ENCODE measurements around the gene CCT7. TPM values are rescaled to one million over a fixed set of nuclear protein-coding genes. Genes with fewer than 3 reads are reported as not detected.

CCT7 gene
- total and polyA plus RNA-seq, 2 experiments from 2014 or later = 287 to 642 TPM

DNA sequence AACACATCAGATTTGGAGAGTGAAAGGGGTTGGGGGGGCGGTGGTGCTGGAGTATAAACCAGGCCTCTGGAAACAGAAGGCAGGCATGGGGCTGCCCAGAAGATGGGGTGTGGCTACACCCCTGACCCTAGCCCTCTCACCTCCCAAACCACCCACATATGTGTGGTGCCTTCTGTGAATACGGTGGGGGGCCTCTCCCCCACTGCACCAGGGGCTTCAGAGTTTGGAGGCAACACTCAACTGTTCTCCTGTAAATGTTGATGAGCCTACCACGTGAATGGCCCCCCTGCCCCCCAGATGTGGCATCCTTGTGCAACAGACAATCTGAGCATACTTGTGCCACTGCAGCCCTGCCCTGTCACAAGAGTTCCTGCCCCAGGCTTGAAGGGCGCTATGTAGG lies 30.7 kb downstream of the CCT7 start (continued):
- TF ChIP-seq, protein P1, sequence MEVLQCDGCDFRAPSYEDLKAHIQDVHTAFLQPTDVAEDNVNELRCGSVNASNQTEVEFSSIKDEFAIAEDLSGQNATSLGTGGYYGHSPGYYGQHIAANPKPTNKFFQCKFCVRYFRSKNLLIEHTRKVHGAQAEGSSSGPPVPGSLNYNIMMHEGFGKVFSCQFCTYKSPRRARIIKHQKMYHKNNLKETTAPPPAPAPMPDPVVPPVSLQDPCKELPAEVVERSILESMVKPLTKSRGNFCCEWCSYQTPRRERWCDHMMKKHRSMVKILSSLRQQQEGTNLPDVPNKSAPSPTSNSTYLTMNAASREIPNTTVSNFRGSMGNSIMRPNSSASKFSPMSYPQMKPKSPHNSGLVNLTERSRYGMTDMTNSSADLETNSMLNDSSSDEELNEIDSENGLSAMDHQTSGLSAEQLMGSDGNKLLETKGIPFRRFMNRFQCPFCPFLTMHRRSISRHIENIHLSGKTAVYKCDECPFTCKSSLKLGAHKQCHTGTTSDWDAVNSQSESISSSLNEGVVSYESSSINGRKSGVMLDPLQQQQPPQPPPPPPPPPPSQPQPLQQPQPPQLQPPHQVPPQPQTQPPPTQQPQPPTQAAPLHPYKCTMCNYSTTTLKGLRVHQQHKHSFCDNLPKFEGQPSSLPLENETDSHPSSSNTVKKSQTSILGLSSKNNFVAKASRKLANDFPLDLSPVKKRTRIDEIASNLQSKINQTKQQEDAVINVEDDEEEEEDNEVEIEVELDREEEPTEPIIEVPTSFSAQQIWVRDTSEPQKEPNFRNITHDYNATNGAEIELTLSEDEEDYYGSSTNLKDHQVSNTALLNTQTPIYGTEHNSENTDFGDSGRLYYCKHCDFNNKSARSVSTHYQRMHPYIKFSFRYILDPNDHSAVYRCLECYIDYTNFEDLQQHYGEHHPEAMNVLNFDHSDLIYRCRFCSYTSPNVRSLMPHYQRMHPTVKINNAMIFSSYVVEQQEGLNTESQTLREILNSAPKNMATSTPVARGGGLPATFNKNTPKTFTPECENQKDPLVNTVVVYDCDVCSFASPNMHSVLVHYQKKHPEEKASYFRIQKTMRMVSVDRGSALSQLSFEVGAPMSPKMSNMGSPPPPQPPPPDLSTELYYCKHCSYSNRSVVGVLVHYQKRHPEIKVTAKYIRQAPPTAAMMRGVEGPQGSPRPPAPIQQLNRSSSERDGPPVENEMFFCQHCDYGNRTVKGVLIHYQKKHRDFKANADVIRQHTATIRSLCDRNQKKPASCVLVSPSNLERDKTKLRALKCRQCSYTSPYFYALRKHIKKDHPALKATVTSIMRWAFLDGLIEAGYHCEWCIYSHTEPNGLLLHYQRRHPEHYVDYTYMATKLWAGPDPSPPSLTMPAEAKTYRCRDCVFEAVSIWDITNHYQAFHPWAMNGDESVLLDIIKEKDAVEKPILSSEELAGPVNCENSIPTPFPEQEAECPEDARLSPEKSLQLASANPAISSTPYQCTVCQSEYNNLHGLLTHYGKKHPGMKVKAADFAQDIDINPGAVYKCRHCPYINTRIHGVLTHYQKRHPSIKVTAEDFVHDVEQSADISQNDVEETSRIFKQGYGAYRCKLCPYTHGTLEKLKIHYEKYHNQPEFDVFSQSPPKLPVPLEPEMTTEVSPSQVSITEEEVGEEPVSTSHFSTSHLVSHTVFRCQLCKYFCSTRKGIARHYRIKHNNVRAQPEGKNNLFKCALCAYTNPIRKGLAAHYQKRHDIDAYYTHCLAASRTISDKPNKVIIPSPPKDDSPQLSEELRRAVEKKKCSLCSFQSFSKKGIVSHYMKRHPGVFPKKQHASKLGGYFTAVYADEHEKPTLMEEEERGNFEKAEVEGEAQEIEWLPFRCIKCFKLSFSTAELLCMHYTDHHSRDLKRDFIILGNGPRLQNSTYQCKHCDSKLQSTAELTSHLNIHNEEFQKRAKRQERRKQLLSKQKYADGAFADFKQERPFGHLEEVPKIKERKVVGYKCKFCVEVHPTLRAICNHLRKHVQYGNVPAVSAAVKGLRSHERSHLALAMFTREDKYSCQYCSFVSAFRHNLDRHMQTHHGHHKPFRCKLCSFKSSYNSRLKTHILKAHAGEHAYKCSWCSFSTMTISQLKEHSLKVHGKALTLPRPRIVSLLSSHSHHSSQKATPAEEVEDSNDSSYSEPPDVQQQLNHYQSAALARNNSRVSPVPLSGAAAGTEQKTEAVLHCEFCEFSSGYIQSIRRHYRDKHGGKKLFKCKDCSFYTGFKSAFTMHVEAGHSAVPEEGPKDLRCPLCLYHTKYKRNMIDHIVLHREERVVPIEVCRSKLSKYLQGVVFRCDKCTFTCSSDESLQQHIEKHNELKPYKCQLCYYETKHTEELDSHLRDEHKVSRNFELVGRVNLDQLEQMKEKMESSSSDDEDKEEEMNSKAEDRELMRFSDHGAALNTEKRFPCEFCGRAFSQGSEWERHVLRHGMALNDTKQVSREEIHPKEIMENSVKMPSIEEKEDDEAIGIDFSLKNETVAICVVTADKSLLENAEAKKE (CRISPR knock-in tag; IDR thresholded peaks at IDR 0.05) = no peak
- no peak for TF ChIP-seq EZH2 (IDR thresholded peaks at IDR 0.05; ENCODE audit: low read depth, unreplicated experiment)

DNA sequence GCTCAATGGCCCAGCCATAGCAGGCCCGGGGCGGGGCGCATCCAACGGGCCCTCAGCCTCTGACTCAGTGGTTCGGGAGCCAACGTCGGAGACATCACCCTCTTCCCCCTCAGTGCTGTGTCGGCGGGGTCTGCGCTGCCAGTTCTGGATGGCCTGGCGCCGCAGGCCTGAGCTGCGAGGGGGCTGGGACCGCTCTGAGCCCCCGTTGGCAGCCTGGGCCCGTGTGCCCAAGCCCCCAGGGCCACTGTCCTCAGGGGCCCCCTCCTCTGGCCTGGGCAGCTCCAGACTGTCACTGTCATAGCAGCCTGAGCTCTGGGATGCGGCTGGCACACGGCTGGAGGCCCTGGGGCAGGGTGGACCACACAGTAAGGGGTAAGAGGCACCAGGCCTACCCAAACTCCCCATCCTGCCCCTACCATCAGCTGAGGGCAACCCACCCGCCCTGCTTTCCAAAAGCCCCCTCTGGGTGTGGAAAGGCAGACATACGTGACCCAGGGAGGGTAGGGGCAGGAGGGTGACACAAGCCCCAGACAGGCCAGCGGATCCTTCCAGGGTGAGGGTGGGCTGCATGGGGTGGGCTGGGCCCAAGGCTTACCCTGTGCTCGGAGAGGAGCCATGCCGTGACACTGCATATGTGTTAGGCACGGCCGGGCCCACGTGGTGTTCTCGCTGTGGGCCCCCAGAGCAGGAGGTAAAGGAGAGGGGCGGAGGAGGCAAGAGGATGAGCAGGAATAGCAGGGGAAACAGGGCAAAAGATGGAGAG lies 31.4 kb downstream of the CCT7 start:
- Histone ChIP-seq H3K9me2 (ENCODE audit: insufficient read depth) (no peaks in the 10 kb centered on the region), H3K4me3 (no peak overlapping the region), H3K27me3 (ENCODE audit: insufficient read depth) (peaks cover 26% of the 10 kb centered on the region), H3K27ac (ENCODE audit: low read depth) (no peak overlapping the region), H3K4me2 (no peak overlapping the region), H2AFZ (no peak overlapping the region), H4K20me1 (replicated peaks; ENCODE audit: insufficient read depth) (peaks cover 15% of the 10 kb centered on the region), H3K36me3 (ENCODE audit: insufficient read depth) (no peaks in the 10 kb centered on the region; the same call in 1 of the 2 replicates), H3F3A (replicated peaks; ENCODE audit: low read depth) (peaks cover 8% of the 10 kb centered on the region; the same call in 1 of the 2 replicates), H3K4me1 (ENCODE audit: insufficient read depth) (peaks cover 17% of the 10 kb centered on the region), H3K79me2 (replicated peaks; ENCODE audit: insufficient read depth) (0 out of 2 replicates have a peak, but pooled peaks cover 5% of the 10 kb centered on the region)
- H3K9me3 Mint-ChIP-seq = no peaks in the 10 kb centered on the region; the same call in 1 of the 3 replicates
- no peak for ATAC-seq
- TF ChIP-seq ZNF331 (CRISPR knock-in tag; IDR thresholded peaks at IDR 0.05; ENCODE audit: low read depth) = no peak
- no peak for TF ChIP-seq POLR2AphosphoS5 (IDR thresholded peaks at IDR 0.05; ENCODE audit: low read depth)
- TF ChIP-seq, protein P1 (CRISPR knock-in tag; IDR thresholded peaks at IDR 0.05) = no peak
- no peak for TF ChIP-seq JUNB (IDR thresholded peaks at IDR 0.05; ENCODE audit: unreplicated experiment)
- no peak overlapping the region for H3K4me3 Mint-ChIP-seq
- no peak overlapping the region for H3K27ac Mint-ChIP-seq
- DNase-seq (ENCODE audit: low spot score) = no peak
- H3K27me3 Mint-ChIP-seq (ENCODE audit: insufficient read depth, low read depth, poor library complexity) = peaks cover 21% of the 10 kb centered on the region
- H3K4me1 Mint-ChIP-seq = peaks cover 17% of the 10 kb centered on the region
- H3K36me3 Mint-ChIP-seq (ENCODE audit: low read depth) = peaks cover 11% of the 10 kb centered on the region
